K562 (cell line): ENCODE results near the gene SH2B2. TPM values are rescaled to one million over a fixed set of nuclear protein-coding genes. Genes with fewer than 3 reads are reported as not detected.

Source experiments
- ATAC-seq: fragments of 200-7000 bp; cut with Tn5 transposase; 3 replicates; pipeline ENCODE4 v1.9.1; 2020; ENCODE audit warnings: moderate library complexity
- BruUV-seq: library from RNA; stranded (reverse); fragments of 400-500 nt; replicated peaks from 2 replicates; lab custom pipeline; 2021; lab: Mats Ljungman, UMichigan
- CTCF ChIA-PET: fragments of 300-600 bp; formaldehyde crosslinking; extraction: SDS; loops from one replicate; lab custom pipeline; 2021; ENCODE audit warnings: low intra/inter-chr PET ratio; lab: Yijun Ruan, JAX
- POLR2A ChIA-PET: fragments of 300-600, 350-650 bp; sonication (Branson Sonifier 250); formaldehyde crosslinking; extraction: SDS; loops from one replicate; lab custom pipeline; 2021; ENCODE audit warnings: antibody characterized with exemption, inconsistent platforms; lab: Yijun Ruan, JAX
- DNase-seq, 4 experiments: peaks; one replicate each; pipeline versions ENCODE4 v3.0.0 to v3.0.0-alpha.2; 2011 to 2018; ENCODE audit warnings: low spot score in 3 of 4, mixed read lengths in 3 of 4; ENCODE audit errors: extremely low read depth in 1 of 4
- FAIRE-seq: peaks from 2 replicates; lab custom pipeline; 2011; peaks lifted over from hg19 to GRCh38; lab: Jason Lieb, UNC
- H2AFZ ChIP-seq: 2 replicates; pipeline ENCODE4 v1.6.0; 2011; ENCODE audit warnings: low read depth, low read length, control low read depth, inconsistent platforms
- H3K27ac ChIP-seq: fragments of 200-600 bp; 3 replicates; pipeline ENCODE4 v1.8.0; 2011; ENCODE audit warnings: low read depth, mild to moderate bottlenecking, control low read depth, inconsistent platforms, low read length, moderate library complexity, mixed read lengths; ENCODE audit errors: extremely low read depth
- H3K27me3 ChIP-seq, 2 experiments: fragments of 300-600 bp in 1 of 2; 2 replicates in 1 of 2; 3 replicates in 1 of 2; pipeline versions ENCODE4 v1.6.0 to v1.8.0; 2011; ENCODE audit warnings: inconsistent platforms in 2 of 2, low read length in 2 of 2, mild to moderate bottlenecking in 1 of 2, mixed read lengths in 1 of 2, moderate library complexity in 1 of 2; ENCODE audit not compliant: control insufficient read depth in 2 of 2, insufficient read depth in 2 of 2
- H3K36me3 ChIP-seq: fragments of 300-600 bp; 3 replicates; pipeline ENCODE4 v1.8.0; 2011; ENCODE audit warnings: mild to moderate bottlenecking, low read length, inconsistent platforms; ENCODE audit not compliant: control insufficient read depth, insufficient read depth
- H3K4me1 ChIP-seq, 2 experiments: fragments of 200-600 bp in 1 of 2; replicated peaks in 1 of 2; 2 replicates in 1 of 2; 3 replicates in 1 of 2; pipeline versions ENCODE4 v1.5.1 to v1.8.0; 2011; ENCODE audit warnings: inconsistent platforms in 2 of 2, low read length in 2 of 2, mild to moderate bottlenecking in 1 of 2, mixed read lengths in 1 of 2, moderate library complexity in 1 of 2; ENCODE audit not compliant: control insufficient read depth in 2 of 2, insufficient read depth in 2 of 2
- H3K4me2 ChIP-seq: 2 replicates; pipeline ENCODE4 v1.6.1; 2011; ENCODE audit warnings: low read length, control low read depth, inconsistent platforms, mixed read lengths; ENCODE audit not compliant: insufficient read depth
- H3K4me3 ChIP-seq: fragments of 200-600 bp; sonication (generic), shearing (Covaris generic); 2 replicates; pipeline ENCODE4 v1.5.1; 2016; ENCODE audit warnings: control low read depth, inconsistent platforms
- H3K79me2 ChIP-seq: fragments of 200-600 bp; 3 replicates; pipeline ENCODE4 v1.8.0; 2011; ENCODE audit warnings: low read length, inconsistent platforms; ENCODE audit not compliant: control insufficient read depth, insufficient read depth
- H3K9ac ChIP-seq, 2 experiments: 2 replicates each; pipeline versions ENCODE4 v1.6.0 to v1.6.1; 2011; ENCODE audit warnings: low read depth in 2 of 2, low read length in 2 of 2, control low read depth in 1 of 2, inconsistent platforms in 1 of 2, mild to moderate bottlenecking in 1 of 2, mixed read lengths in 1 of 2; ENCODE audit not compliant: insufficient read depth in 1 of 2
- H3K9me1 ChIP-seq: one replicate; pipeline ENCODE4 v1.6.0; 2011; ENCODE audit warnings: inconsistent platforms, mild to moderate bottlenecking, low read length, moderate library complexity; ENCODE audit not compliant: control insufficient read depth, insufficient read depth
- H3K9me3 ChIP-seq: replicated peaks from 2 replicates; pipeline ENCODE4 v1.5.1; 2011; ENCODE audit warnings: low read depth, low read length, inconsistent platforms; ENCODE audit not compliant: control insufficient read depth, insufficient read depth
- H4K20me1 ChIP-seq: replicated peaks from 2 replicates; pipeline ENCODE4 v1.6.1; 2011; ENCODE audit warnings: low read length, inconsistent platforms, mixed read lengths; ENCODE audit not compliant: control insufficient read depth, insufficient read depth
- MNT ChIP-seq, 2 experiments: fragments of 450-650 bp; conservative IDR thresholded peaks; 2 replicates each; pipeline ENCODE4 v1.6.1; 2017; ENCODE audit warnings: mild to moderate bottlenecking in 2 of 2, moderate library complexity in 2 of 2
- WGBS: fragments of 100-300 bp; shearing (Covaris generic); methylation state at CpG from one replicate; pipeline ENCODE4 v1.1.6; 2016; ENCODE audit warnings: low coverage, mixed read lengths; ENCODE audit not compliant: insufficient coverage; ENCODE audit errors: missing lambda C conversion rate; 5-methylcytosine and 5-hydroxymethylcytosine counted together
- in situ Hi-C: fragments of 300-500 bp; cut with MboI; formaldehyde crosslinking; loops from 4 replicates; pipeline ENCODE4 v1.15.0; 2018; ENCODE audit warnings: inconsistent platforms, mixed read lengths
- intact Hi-C: fragments of 100-400 bp; cut with micrococcal nuclease; formaldehyde crosslinking; loops from 2 replicates; pipeline ENCODE4 v1.14.2; 2022
- polyA plus RNA-seq, 8 experiments: library from polyadenylated mRNA; depleted of rRNA in 4 of 8; stranded (reverse) in 5 of 8; unstranded in 3 of 8; fragments of >200 nt; fragmentation: Nextera tagmentation in 2 of 8; fragmentation: Illumina TruSeq in 1 of 8; extraction: Ambion mirVana in 2 of 8; extraction: Trizol in 1 of 8; gene quantifications; 2 replicates each; pipeline versions ENCODE4 v1.2.1 to v1.2.3, GENCODE V29; 2011 to 2014; ENCODE audit warnings: inconsistent platforms in 1 of 8, missing spikeins in 1 of 8
- total RNA-seq, 7 experiments: library from RNA; depleted of rRNA in 6 of 7; stranded (reverse); fragments of >200 nt in 6 of 7; fragmentation: Illumina TruSeq in 2 of 7; extraction: Trizol in 2 of 7; gene quantifications; 2 replicates each; pipeline versions ENCODE4 v1.2.1 to v1.2.3, GENCODE V29; 2011 to 2021; ENCODE audit warnings: low replicate concordance in 1 of 7
- TF ChIP-seq, protein P1 (sequence below): sonication (generic); formaldehyde crosslinking; IDR thresholded peaks from 2 replicates; pipeline ENCODE4 v1.8.0; 2022; ENCODE audit warnings: missing genetic modification reagents, mild to moderate bottlenecking, moderate library complexity, borderline replicate concordance

Gene SH2B2
- total and polyA plus RNA-seq, 9 of the 15 experiments (the other 6 are each of a cell fraction or from before 2014, with no cell fraction given) = 0.03 to 0.89 (median 0.07) TPM; not detected in 4

DNA sequence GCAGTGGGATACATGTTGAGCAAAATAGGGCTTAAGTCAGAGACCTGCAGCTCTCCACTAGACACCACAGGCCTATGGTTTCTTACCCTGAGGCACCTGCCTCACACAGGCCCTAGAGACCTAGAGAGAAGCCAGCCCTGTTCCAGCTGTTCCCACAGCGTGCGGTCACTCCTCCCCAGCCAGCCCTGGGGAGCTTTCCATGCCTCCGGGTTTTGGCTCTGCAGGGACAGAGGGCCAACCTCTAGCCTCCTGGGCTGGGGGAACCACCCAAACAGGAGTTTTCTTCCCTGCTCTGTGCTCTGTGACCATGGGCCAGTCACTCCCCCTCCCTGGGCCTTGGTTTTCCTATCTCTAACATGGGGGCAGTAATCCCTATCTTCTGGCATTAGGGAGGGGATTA, 33.0 kb downstream of the SH2B2 start:
- Histone ChIP-seq H2AFZ (no peak overlapping the region), H3K9ac (no peak overlapping the region), H3K27ac (no peak overlapping the region), H3K9me3 (no peaks in the 10 kb centered on the region), H3K79me2 (no peaks in the 10 kb centered on the region), H4K20me1 (0 out of 2 replicates have a peak, but pooled peaks cover 10% of the 10 kb centered on the region), H3K9me1 (no peaks in the 10 kb centered on the region)
- POLR2A ChIA-PET = interaction anchor here (0.7 to 1.5 kb wide), 2 partner anchors 9 to 26 kb away, joined by 3 to 7 read pairs; no protein-coding TSS in a partner anchor
- FAIRE-seq = no peak
- DNase-seq = no peak
- TF ChIP-seq, protein P1, sequence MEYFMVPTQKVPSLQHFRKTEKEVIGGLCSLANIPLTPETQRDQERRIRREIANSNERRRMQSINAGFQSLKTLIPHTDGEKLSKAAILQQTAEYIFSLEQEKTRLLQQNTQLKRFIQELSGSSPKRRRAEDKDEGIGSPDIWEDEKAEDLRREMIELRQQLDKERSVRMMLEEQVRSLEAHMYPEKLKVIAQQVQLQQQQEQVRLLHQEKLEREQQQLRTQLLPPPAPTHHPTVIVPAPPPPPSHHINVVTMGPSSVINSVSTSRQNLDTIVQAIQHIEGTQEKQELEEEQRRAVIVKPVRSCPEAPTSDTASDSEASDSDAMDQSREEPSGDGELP (CRISPR knock-in tag) = peak; percentile 30; the same call in 1 of the 2 replicates
- TF ChIP-seq MNT (conservative IDR thresholded peaks at IDR 0.05) = no peak
- TF ChIP-seq, all 486 proteins: peak for 1
- intact Hi-C loops = loop anchor here (5.0 kb wide), 1 partner anchor 73 kb away; no protein-coding TSS in a partner anchor
- no peak for ATAC-seq
- no TSS peak for BruUV-seq
- Histone ChIP-seq H3K27me3 (peaks cover 45 to 81% of the 10 kb centered on the region in 2 experiments), H3K4me2 (no peak overlapping the region), H3K4me1 (peaks cover 0 to 28% of the 10 kb centered on the region in 2 experiments; a peak in 3 of 5 replicates), H3K36me3 (no peaks in the 10 kb centered on the region), H3K4me3 (no peak overlapping the region)
- 3% methylated on average over 3 of the region's 3 CpGs for WGBS
- in situ Hi-C loops = loop anchor here (5.0 to 25.0 kb wide), 2 partner anchors 32 to 343 kb away; partner anchors contain the start of genes POLR2J2, SH2B2 and SPDYE2B
- CTCF ChIA-PET = no interaction called here
